T-helper 1 cell treated with Interleukin-12 subunit alpha and Interleukin-12 subunit beta and Interleukin-4 antibody, amounts not matched to agents 30 μg/mL and 1 μg/mL, for 36 hours (primary cell): Measurements from ENCODE around the gene MR1.
"Not testable (repeated sequence)": the region's sequence is repeated elsewhere in the genome, so short reads cannot be mapped to it uniquely, and the experiment has no call there.

Source experiments
- H3K27ac Mint-ChIP-seq: one replicate; pipeline ENCODE4 v1.8.0; 2021; ENCODE audit warnings: mild to moderate bottlenecking, mixed read lengths
- H3K27me3 Mint-ChIP-seq: one replicate; pipeline ENCODE4 v1.8.0; 2021; ENCODE audit warnings: low read depth, mixed read lengths
- H3K36me3 Mint-ChIP-seq: one replicate; pipeline ENCODE4 v1.8.0; 2021; ENCODE audit warnings: low read depth, mixed read lengths
- H3K4me1 Mint-ChIP-seq: one replicate; pipeline ENCODE4 v1.8.0; 2021; ENCODE audit warnings: low read depth, mixed read lengths
- H3K4me3 Mint-ChIP-seq: one replicate; pipeline ENCODE4 v1.8.0; 2021; ENCODE audit warnings: mild to moderate bottlenecking, moderate library complexity, mixed read lengths
- H3K9me3 Mint-ChIP-seq: one replicate; pipeline ENCODE4 v1.8.0; 2021; ENCODE audit warnings: mixed read lengths

Gene MR1

GRCh38 chr1:181018901-181019681 lies 14.7 kb upstream of the MR1 start:
- H3K4me1 Mint-ChIP-seq: peaks cover 38% of the 10 kb centered on the region
- peak overlapping the region; percentile 43 for H3K27ac Mint-ChIP-seq
- H3K9me3 Mint-ChIP-seq: no peaks in the 10 kb centered on the region
- peak overlapping the region; percentile 19 for H3K4me3 Mint-ChIP-seq
- peaks cover 16% of the 10 kb centered on the region for H3K36me3 Mint-ChIP-seq
- no peaks in the 10 kb centered on the region for H3K27me3 Mint-ChIP-seq

GRCh38 chr1:181021159-181021558 lies 12.6 kb upstream of the MR1 start:
- Mint-ChIP-seq H3K27me3 (peaks cover 17% of the 10 kb centered on the region), H3K27ac (peak overlapping the region; percentile 96), H3K36me3 (peaks cover 16% of the 10 kb centered on the region), H3K9me3 (no peaks in the 10 kb centered on the region), H3K4me3 (peak overlapping the region; percentile 95), H3K4me1 (peaks cover 38% of the 10 kb centered on the region)

GRCh38 chr1:181021811-181022434 lies 11.9 kb upstream of the MR1 start:
- H3K4me3 Mint-ChIP-seq: peak overlapping the region; percentile 95
- peaks cover 21% of the 10 kb centered on the region for H3K27me3 Mint-ChIP-seq
- H3K27ac Mint-ChIP-seq: peak overlapping the region; percentile 96
- no peaks in the 10 kb centered on the region for H3K9me3 Mint-ChIP-seq
- peaks cover 38% of the 10 kb centered on the region for H3K4me1 Mint-ChIP-seq
- peaks cover 16% of the 10 kb centered on the region for H3K36me3 Mint-ChIP-seq

- Mint-ChIP-seq H3K4me1 (peaks cover 36% of the 10 kb centered on the region), H3K27me3 (peaks cover 33% of the 10 kb centered on the region), H3K36me3 (peaks cover 12% of the 10 kb centered on the region), H3K27ac (peak overlapping the region; percentile 96), H3K9me3 (no peaks in the 10 kb centered on the region), H3K4me3 (peak overlapping the region; percentile 95)
Measured at GRCh38 chr1:181023265-181024057, 10.3 kb upstream of the MR1 start.

GRCh38 chr1:181028196-181028595 lies 5.6 kb upstream of the MR1 start:
- Mint-ChIP-seq H3K9me3 (no peaks in the 10 kb centered on the region), H3K4me3 (no peak overlapping the region), H3K4me1 (peaks cover 10% of the 10 kb centered on the region), H3K27me3 (peaks cover 33% of the 10 kb centered on the region), H3K27ac (no peak overlapping the region), H3K36me3 (peaks cover 1% of the 10 kb centered on the region)

- Mint-ChIP-seq H3K27ac (no peak overlapping the region), H3K36me3 (peaks cover 2% of the 10 kb centered on the region), H3K27me3 (peaks cover 33% of the 10 kb centered on the region), H3K9me3 (no peaks in the 10 kb centered on the region), H3K4me1 (peaks cover 10% of the 10 kb centered on the region), H3K4me3 (no peak overlapping the region)
Measured at GRCh38 chr1:181028615-181029014, 5.2 kb upstream of the MR1 start.

GRCh38 chr1:181032535-181032934 lies 1.2 kb upstream of the MR1 start:
- peaks cover 34% of the 10 kb centered on the region for H3K4me1 Mint-ChIP-seq
- peaks cover 13% of the 10 kb centered on the region for H3K36me3 Mint-ChIP-seq
- H3K9me3 Mint-ChIP-seq: no peaks in the 10 kb centered on the region
- no peak overlapping the region for H3K4me3 Mint-ChIP-seq
- peak overlapping the region; percentile 97 for H3K27ac Mint-ChIP-seq
- peaks cover 8% of the 10 kb centered on the region for H3K27me3 Mint-ChIP-seq

- Mint-ChIP-seq H3K27ac (peak overlapping the region; percentile 97), H3K36me3 (peaks cover 19% of the 10 kb centered on the region), H3K27me3 (peaks cover under 1% of the 10 kb centered on the region), H3K4me3 (peak overlapping the region; percentile 92), H3K4me1 (peaks cover 38% of the 10 kb centered on the region), H3K9me3 (no peaks in the 10 kb centered on the region)
Measured at GRCh38 chr1:181033128-181033798, 520 bp upstream of the MR1 start.

- Mint-ChIP-seq H3K27ac (peak overlapping the region; percentile 2), H3K4me1 (peaks cover 51% of the 10 kb centered on the region), H3K36me3 (peaks cover 32% of the 10 kb centered on the region), H3K4me3 (peak overlapping the region; percentile 40)
- not testable (repeated sequence) for H3K27me3 Mint-ChIP-seq, H3K9me3 Mint-ChIP-seq
Measured at GRCh38 chr1:181035210-181035609, 1.4 kb downstream of the MR1 start.

- Mint-ChIP-seq H3K36me3 (peaks cover 36% of the 10 kb centered on the region), H3K4me3 (peak overlapping the region; percentile 40), H3K4me1 (peaks cover 57% of the 10 kb centered on the region), H3K9me3 (no peaks in the 10 kb centered on the region), H3K27ac (peak overlapping the region; percentile 2), H3K27me3 (no peaks in the 10 kb centered on the region)
Measured at GRCh38 chr1:181036107-181036836, 2.5 kb downstream of the MR1 start.

- H3K36me3 Mint-ChIP-seq: peaks cover 39% of the 10 kb centered on the region
- no peaks in the 10 kb centered on the region for H3K9me3 Mint-ChIP-seq
- H3K4me1 Mint-ChIP-seq: peaks cover 62% of the 10 kb centered on the region
- H3K27me3 Mint-ChIP-seq: no peaks in the 10 kb centered on the region
- H3K4me3 Mint-ChIP-seq: no peak overlapping the region
- H3K27ac Mint-ChIP-seq: no peak overlapping the region
Measured at GRCh38 chr1:181037386-181037785, 3.6 kb downstream of the MR1 start.

GRCh38 chr1:181038399-181038873 lies 4.7 kb downstream of the MR1 start:
- Mint-ChIP-seq H3K4me3 (no peak overlapping the region), H3K4me1 (peaks cover 64% of the 10 kb centered on the region), H3K36me3 (peaks cover 38% of the 10 kb centered on the region), H3K9me3 (no peaks in the 10 kb centered on the region), H3K27me3 (no peaks in the 10 kb centered on the region), H3K27ac (no peak overlapping the region)

GRCh38 chr1:181040284-181040865 lies 6.6 kb downstream of the MR1 start:
- H3K36me3 Mint-ChIP-seq: peaks cover 38% of the 10 kb centered on the region
- peaks cover 70% of the 10 kb centered on the region for H3K4me1 Mint-ChIP-seq
- no peaks in the 10 kb centered on the region for H3K27me3 Mint-ChIP-seq
- H3K9me3 Mint-ChIP-seq: no peaks in the 10 kb centered on the region
- no peak overlapping the region for H3K27ac Mint-ChIP-seq
- no peak overlapping the region for H3K4me3 Mint-ChIP-seq
